ENCODE results near the gene LIPC.

- TF ChIP-seq GATA3 (IDR thresholded peaks at IDR 0.05; ENCODE audit: low read depth, low read length) (no peak), GATA2 (IDR thresholded peaks at IDR 0.05; ENCODE audit: low read depth, low read length) (no peak)
Measured at GRCh38 chr15:58392141-58392540, 39.6 kb upstream of the LIPC start.
